Measurements from ENCODE around the gene CXXC4. TPM values are rescaled to one million over a fixed set of nuclear protein-coding genes. Genes with fewer than 3 reads are reported as not detected.

The CXXC4 gene
- polyA plus RNA-seq, 3 donors: not detected

DNA sequence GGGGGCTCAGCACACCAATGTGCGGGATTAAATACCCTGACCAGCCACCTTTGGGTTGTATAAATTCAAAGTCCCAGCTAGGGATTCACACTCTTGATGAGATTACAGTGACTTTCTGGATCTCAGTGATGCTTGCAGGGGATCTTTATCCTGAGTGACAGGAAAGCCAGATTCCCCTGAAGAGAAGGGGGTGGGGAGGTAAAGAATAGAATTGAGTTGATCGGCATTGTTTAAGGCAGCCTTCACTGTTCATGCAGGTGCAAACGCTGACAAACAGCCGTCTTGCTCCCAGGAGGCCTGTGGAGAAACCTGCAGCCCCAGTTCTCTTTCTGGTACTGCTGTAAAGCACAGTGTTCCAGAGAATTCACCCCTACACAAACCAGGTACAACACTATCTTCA, 19.0 kb downstream of the CXXC4 start:
- no peak overlapping the region for H3K27ac Mint-ChIP-seq
- H3K4me3 ChIP-seq (replicated peaks in 1 of 3; ENCODE audit: low read depth in 2 of 3, low read length in 3 of 3): no peak overlapping the region
- no peak overlapping the region for H3K4me2 ChIP-seq (replicated peaks; ENCODE audit: extremely low read depth, low read length, poor library complexity, severe bottlenecking)
- intact Hi-C loops (cut with micrococcal nuclease): no loop called here
- no peak overlapping the region for H3K9ac ChIP-seq (ENCODE audit: insufficient read depth, low read length, poor library complexity, severe bottlenecking)
- 75% methylated on average over 2 of the region's 4 CpGs for WGBS (ENCODE audit: insufficient coverage)
- H3K79me2 ChIP-seq (ENCODE audit: insufficient read depth, low read length): no peaks in the 10 kb centered on the region
- TF ChIP-seq, protein P1, sequence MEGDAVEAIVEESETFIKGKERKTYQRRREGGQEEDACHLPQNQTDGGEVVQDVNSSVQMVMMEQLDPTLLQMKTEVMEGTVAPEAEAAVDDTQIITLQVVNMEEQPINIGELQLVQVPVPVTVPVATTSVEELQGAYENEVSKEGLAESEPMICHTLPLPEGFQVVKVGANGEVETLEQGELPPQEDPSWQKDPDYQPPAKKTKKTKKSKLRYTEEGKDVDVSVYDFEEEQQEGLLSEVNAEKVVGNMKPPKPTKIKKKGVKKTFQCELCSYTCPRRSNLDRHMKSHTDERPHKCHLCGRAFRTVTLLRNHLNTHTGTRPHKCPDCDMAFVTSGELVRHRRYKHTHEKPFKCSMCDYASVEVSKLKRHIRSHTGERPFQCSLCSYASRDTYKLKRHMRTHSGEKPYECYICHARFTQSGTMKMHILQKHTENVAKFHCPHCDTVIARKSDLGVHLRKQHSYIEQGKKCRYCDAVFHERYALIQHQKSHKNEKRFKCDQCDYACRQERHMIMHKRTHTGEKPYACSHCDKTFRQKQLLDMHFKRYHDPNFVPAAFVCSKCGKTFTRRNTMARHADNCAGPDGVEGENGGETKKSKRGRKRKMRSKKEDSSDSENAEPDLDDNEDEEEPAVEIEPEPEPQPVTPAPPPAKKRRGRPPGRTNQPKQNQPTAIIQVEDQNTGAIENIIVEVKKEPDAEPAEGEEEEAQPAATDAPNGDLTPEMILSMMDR (IDR thresholded peaks at IDR 0.05): no peak
- H2AFZ ChIP-seq (ENCODE audit: insufficient read depth, low read depth, low read length, poor library complexity, severe bottlenecking): no peak overlapping the region
- H3K4me1 Mint-ChIP-seq: no peaks in the 10 kb centered on the region
- no peaks in the 10 kb centered on the region for H3K9me3 ChIP-seq (replicated peaks in 1 of 2; ENCODE audit: control insufficient read depth in 1 of 2, insufficient read depth in 1 of 2, low read length in 2 of 2)
- no peaks in the 10 kb centered on the region for H3K9me3 Mint-ChIP-seq
- no peak overlapping the region for H3K27ac ChIP-seq (ENCODE audit: low read depth in 1 of 2, low read length in 2 of 2)
- no peak for DNase-seq
- no peaks in the 10 kb centered on the region for H3K4me1 ChIP-seq (ENCODE audit: control insufficient read depth in 1 of 2, insufficient read depth in 2 of 2, low read length in 2 of 2)
- H3K36me3 Mint-ChIP-seq: no peaks in the 10 kb centered on the region
- H4K20me1 ChIP-seq (ENCODE audit: insufficient read depth, low read length): no peaks in the 10 kb centered on the region
- H3K27me3 ChIP-seq (ENCODE audit: control insufficient read depth in 2 of 2, insufficient read depth in 2 of 2, low read length in 2 of 2): no peaks in the 10 kb centered on the region
- H3K36me3 ChIP-seq (replicated peaks in 1 of 2; ENCODE audit: control insufficient read depth in 1 of 2, insufficient read depth in 2 of 2, low read length in 2 of 2): no peaks in the 10 kb centered on the region
- H3K4me3 Mint-ChIP-seq: no peak overlapping the region
- H3K27me3 Mint-ChIP-seq (ENCODE audit: low read depth in 3 of 3): no peaks in the 10 kb centered on the region

DNA sequence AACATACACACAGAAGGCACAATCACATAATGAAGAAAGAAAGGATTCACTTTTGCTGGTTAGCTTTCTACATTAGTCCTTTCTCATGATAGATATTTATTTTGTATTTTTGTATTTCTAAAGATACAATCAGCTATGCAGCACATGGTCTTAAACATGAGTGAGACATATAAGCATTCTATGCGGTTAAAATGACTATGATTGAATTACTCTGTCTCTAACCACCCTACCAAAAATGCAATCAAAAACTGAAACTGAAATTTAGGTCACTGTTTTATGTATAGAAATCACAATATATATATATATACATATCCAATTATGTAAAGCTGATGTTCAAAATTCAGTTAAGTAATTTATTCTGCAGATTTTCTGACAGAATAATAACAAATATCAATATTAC, 21.9 kb downstream of the CXXC4 start:
- Histone ChIP-seq H3K4me3 (replicated peaks in 1 of 3; ENCODE audit: low read depth in 2 of 3, low read length in 3 of 3) (no peak overlapping the region), H3K9me3 (replicated peaks in 1 of 2; ENCODE audit: control insufficient read depth in 1 of 2, insufficient read depth in 1 of 2, low read length in 2 of 2) (no peaks in the 10 kb centered on the region), H3K27ac (ENCODE audit: low read depth in 1 of 2, low read length in 2 of 2) (no peak overlapping the region), H2AFZ (ENCODE audit: insufficient read depth, low read depth, low read length, poor library complexity, severe bottlenecking) (no peak overlapping the region), H3K4me2 (replicated peaks; ENCODE audit: extremely low read depth, low read length, poor library complexity, severe bottlenecking) (no peak overlapping the region), H3K36me3 (replicated peaks in 1 of 2; ENCODE audit: control insufficient read depth in 1 of 2, insufficient read depth in 2 of 2, low read length in 2 of 2) (no peaks in the 10 kb centered on the region), H4K20me1 (ENCODE audit: insufficient read depth, low read length) (no peaks in the 10 kb centered on the region), H3K27me3 (ENCODE audit: control insufficient read depth in 2 of 2, insufficient read depth in 2 of 2, low read length in 2 of 2) (no peaks in the 10 kb centered on the region), H3K4me1 (ENCODE audit: control insufficient read depth in 1 of 2, insufficient read depth in 2 of 2, low read length in 2 of 2) (no peaks in the 10 kb centered on the region), H3K79me2 (ENCODE audit: insufficient read depth, low read length) (no peaks in the 10 kb centered on the region), H3K9ac (ENCODE audit: insufficient read depth, low read length, poor library complexity, severe bottlenecking) (no peak overlapping the region)
- WGBS (ENCODE audit: insufficient coverage): no CpG with 5 or more reads among the region's 1 CpG
- Mint-ChIP-seq H3K27me3 (ENCODE audit: low read depth in 3 of 3) (no peaks in the 10 kb centered on the region), H3K9me3 (no peaks in the 10 kb centered on the region), H3K27ac (no peak overlapping the region), H3K36me3 (no peaks in the 10 kb centered on the region), H3K4me1 (no peaks in the 10 kb centered on the region), H3K4me3 (no peak overlapping the region)
- DNase-seq: no peak
- TF ChIP-seq, protein P1 (IDR thresholded peaks at IDR 0.05): no peak
- intact Hi-C loops (cut with micrococcal nuclease): no loop called here

Data from CD14-positive monocyte (primary cell).